Astrocyte of the cerebellum (primary cell): Measurements from ENCODE around the gene MAML3.

Experiments
- DNase-seq: peaks from one replicate; pipeline ENCODE4 v3.0.0-alpha.2; 2011; ENCODE audit warnings: low read depth
- H3K4me3 ChIP-seq: 2 replicates; pipeline ENCODE4 v1.5.1; 2011; ENCODE audit warnings: mild to moderate bottlenecking, low read depth, low read length, moderate library complexity
- in situ Hi-C: cut with HindIII; loops from 2 replicates; pipeline ENCODE4 v1.10.0; 2017; ENCODE audit warnings: low sequenced_read_pairs
- TF ChIP-seq, protein P1 (sequence below): IDR thresholded peaks from 2 replicates; pipeline ENCODE4 v1.5.1; 2012; ENCODE audit warnings: low read length, low read depth, moderate library complexity, mild to moderate bottlenecking; ENCODE audit errors: missing control alignments

The MAML3 gene

DNA sequence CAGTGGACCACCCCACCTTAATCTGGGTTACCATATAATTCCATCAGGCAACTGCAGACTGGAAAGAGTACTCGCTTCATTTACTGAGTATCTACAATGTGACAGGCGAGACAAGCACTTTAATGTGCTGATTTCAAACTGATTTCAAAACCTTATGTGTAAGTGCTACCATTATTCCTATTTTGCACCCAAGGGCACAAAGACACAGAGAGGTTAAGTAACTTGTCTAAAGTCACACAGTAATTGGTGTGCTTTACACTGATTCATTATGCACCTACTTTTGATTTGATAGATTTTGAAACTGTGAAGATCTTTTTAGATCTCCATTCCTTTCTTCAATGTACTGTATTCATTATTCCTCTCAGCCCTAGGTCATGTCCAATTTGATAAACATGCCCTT lies 296.0 kb downstream of the MAML3 start:
- no peak for DNase-seq
- TF ChIP-seq, protein P1, sequence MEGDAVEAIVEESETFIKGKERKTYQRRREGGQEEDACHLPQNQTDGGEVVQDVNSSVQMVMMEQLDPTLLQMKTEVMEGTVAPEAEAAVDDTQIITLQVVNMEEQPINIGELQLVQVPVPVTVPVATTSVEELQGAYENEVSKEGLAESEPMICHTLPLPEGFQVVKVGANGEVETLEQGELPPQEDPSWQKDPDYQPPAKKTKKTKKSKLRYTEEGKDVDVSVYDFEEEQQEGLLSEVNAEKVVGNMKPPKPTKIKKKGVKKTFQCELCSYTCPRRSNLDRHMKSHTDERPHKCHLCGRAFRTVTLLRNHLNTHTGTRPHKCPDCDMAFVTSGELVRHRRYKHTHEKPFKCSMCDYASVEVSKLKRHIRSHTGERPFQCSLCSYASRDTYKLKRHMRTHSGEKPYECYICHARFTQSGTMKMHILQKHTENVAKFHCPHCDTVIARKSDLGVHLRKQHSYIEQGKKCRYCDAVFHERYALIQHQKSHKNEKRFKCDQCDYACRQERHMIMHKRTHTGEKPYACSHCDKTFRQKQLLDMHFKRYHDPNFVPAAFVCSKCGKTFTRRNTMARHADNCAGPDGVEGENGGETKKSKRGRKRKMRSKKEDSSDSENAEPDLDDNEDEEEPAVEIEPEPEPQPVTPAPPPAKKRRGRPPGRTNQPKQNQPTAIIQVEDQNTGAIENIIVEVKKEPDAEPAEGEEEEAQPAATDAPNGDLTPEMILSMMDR, result no peak
- in situ Hi-C loops, result no loop called here
- no peak overlapping the region for H3K4me3 ChIP-seq

DNA sequence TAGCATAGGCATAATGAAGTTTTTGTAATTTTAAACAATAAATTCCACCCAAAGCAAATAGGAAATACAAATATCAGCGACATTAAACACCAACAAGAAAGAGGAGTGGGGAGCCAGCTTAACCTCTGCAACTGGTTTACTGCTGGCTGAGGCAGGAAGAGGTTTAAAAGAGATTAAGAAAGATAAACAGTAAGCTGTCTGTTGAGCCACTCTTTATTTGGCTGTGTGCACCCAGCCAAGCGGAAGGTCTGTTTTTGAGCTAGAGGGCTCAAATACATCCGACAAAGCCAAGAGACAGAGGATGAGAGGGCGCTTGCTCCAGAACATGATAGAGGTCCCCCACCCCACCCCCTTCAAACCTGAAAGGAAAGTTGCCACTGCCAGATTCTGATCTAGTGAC lies 297.0 kb downstream of the MAML3 start:
- in situ Hi-C loops, result no loop called here
- H3K4me3 ChIP-seq, result no peak overlapping the region
- no peak for DNase-seq
- TF ChIP-seq, protein P1, result no peak

DNA sequence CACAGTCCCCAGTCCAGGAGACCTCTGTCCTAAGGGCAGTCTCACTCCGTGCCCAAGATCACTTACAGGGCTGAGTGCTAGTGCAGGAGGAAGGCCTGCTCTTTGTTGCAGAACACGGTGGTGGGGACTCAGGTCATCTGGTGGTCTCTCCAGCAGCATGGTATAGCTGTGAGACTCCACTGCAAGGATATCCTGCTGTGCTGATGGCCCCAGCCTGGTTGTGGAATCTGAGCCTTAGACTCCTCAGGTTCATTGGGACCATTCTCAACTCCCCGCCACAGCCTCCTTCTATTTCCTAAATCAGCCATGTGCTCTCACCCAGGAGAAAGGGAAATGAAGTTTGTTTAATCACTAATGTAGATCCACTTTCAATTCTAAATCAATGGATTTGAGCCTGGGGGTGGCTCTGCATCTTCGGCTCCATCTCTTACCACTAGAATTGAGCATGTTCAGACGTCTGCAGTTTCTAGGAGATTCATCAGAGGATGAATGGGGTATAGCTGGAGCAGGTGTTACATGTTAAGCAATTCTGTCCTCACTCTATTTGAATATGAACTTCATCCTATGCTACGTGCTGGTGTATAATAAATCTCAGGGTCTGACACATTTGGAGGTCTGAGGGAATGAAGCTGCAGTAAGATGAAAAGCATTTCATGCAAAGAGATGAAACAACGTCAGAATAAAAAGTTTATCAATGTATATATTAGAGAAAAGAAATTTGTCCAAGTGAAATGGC lies 299.1 kb downstream of the MAML3 start:
- in situ Hi-C loops, result no loop called here
- TF ChIP-seq, protein P1, result no peak
- DNase-seq, result no peak
- no peak overlapping the region for H3K4me3 ChIP-seq

DNA sequence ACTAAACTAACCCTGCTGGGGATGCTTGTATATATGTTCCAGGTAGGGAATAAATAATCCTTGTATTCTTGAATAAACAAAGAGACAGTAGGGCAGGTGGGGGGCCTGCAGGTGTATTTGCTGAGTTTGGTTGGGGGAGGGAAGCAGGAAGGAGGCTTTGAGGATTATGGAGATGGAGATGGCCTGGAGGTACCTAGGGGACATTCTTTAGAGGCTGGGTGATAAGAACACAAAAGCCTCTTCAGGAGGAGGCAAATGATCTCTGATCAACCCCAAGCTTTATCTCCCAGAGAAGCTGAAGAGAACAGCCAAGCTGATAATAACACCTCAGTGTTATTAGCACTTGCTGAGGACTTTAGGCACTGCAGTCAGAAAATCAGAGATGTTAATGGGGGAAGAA lies 300.7 kb downstream of the MAML3 start:
- H3K4me3 ChIP-seq, result no peak overlapping the region
- in situ Hi-C loops, result no loop called here
- TF ChIP-seq, protein P1, result no peak
- no peak for DNase-seq

DNA sequence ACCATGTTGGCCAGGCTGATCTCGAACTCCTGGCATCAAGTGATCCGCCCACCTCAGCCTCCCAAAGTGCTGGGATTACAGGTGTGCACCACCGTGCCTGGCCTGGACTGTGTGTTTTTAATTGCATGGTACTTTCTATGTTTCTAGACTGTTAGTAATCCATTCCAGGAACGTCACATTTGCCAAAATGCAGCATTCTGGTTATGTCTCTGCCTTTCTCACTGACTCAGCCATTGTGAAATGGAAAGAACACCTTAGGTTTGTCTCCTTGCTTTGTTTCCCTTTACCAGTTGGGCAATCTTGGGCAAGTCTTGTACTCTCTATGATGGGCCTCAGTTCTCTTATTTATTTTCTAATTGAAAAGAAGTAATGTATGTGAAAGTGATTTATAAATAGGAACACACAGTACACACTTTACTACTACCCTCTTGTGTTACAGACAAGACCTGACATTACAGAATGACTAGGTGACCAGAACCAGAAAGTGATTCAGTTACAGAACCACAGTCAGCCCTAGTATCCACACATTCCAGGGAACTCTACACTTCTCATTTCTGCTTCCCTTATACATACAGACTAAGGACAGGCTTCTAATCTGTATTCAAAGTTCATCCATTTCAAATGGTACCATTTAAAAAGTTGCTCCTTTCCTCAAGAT lies 301.2 kb downstream of the MAML3 start:
- DNase-seq, result no peak
- in situ Hi-C loops, result no loop called here
- no peak overlapping the region for H3K4me3 ChIP-seq
- TF ChIP-seq, protein P1, result no peak

DNA sequence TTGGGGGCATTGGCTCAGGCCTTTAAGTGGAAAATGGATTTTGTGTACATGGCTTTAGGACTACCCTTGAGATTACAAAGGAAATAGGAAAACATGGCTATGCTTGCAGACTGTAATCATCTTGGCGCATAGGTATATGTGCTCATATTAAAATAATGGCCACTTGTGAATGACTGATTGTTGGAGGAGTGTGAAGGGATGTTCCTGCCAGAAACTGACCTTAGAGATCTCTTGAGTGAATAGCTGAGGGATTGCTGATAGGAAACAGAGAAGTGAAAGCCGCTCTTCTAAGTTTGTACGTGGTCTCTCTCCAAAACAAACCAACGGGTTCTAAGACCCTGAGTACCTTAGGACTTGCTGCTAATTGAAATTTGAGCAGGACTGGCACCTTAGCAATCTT lies 302.3 kb downstream of the MAML3 start:
- H3K4me3 ChIP-seq, result no peak overlapping the region
- no peak for DNase-seq
- in situ Hi-C loops, result no loop called here
- TF ChIP-seq, protein P1, result no peak
